Trophoblast cell (in vitro differentiated cells and primary cell): ENCODE data around the gene CD79A.

Experiments
- DNase-seq, 2 donors: peaks; one replicate each; pipeline ENCODE4 v3.0.0-alpha.2; 2016
- H2AFZ ChIP-seq: 2 replicates; pipeline ENCODE4 v1.6.1; 2013; ENCODE audit warnings: low read length, moderate library complexity, mild to moderate bottlenecking; ENCODE audit not compliant: insufficient read depth, poor library complexity
- H2AK5ac ChIP-seq: 2 replicates; pipeline ENCODE4 v1.6.1; 2013; ENCODE audit warnings: mild to moderate bottlenecking, low read length
- H2BK120ac ChIP-seq: 2 replicates; pipeline ENCODE4 v1.6.1; 2013; ENCODE audit warnings: low read length, mild to moderate bottlenecking, moderate library complexity; ENCODE audit not compliant: insufficient read depth, poor library complexity
- H2BK12ac ChIP-seq: 2 replicates; pipeline ENCODE4 v1.6.1; 2013; ENCODE audit warnings: mild to moderate bottlenecking, low read length, moderate library complexity
- H2BK5ac ChIP-seq: 2 replicates; pipeline ENCODE4 v1.6.1; 2013; ENCODE audit warnings: low read length, low read depth, moderate library complexity, mild to moderate bottlenecking; ENCODE audit not compliant: poor library complexity
- H3K14ac ChIP-seq: 2 replicates; pipeline ENCODE4 v1.6.1; 2013; ENCODE audit warnings: mild to moderate bottlenecking, low read length
- H3K18ac ChIP-seq: 2 replicates; pipeline ENCODE4 v1.6.1; 2013; ENCODE audit warnings: mild to moderate bottlenecking, low read length
- H3K23ac ChIP-seq: 2 replicates; pipeline ENCODE4 v1.6.1; 2013; ENCODE audit warnings: low read length
- H3K27ac ChIP-seq: 2 replicates; pipeline ENCODE4 v1.5.1; 2013; ENCODE audit warnings: low read depth, mild to moderate bottlenecking, inconsistent platforms, low read length, moderate library complexity
- H3K27me3 ChIP-seq: 2 replicates; pipeline ENCODE4 v1.6.1; 2013; ENCODE audit warnings: inconsistent platforms, mild to moderate bottlenecking, low read length, moderate library complexity; ENCODE audit not compliant: insufficient read depth
- H3K36me3 ChIP-seq, 2 experiments: 1 replicate in 1 of 2; 2 replicates in 1 of 2; pipeline ENCODE4 v1.6.1; 2013; ENCODE audit warnings: low read length in 2 of 2, mild to moderate bottlenecking in 2 of 2, moderate library complexity in 1 of 2; ENCODE audit not compliant: insufficient read depth in 2 of 2, control insufficient read depth in 1 of 2
- H3K4ac ChIP-seq: 2 replicates; pipeline ENCODE4 v1.6.1; 2013; ENCODE audit warnings: low read depth, mild to moderate bottlenecking, low read length, moderate library complexity
- H3K4me1 ChIP-seq, 2 experiments: 1 replicate in 1 of 2; 2 replicates in 1 of 2; pipeline ENCODE4 v1.6.1; 2013; ENCODE audit warnings: low read length in 2 of 2, mild to moderate bottlenecking in 2 of 2, moderate library complexity in 1 of 2; ENCODE audit not compliant: insufficient read depth in 2 of 2, control insufficient read depth in 1 of 2
- H3K4me2 ChIP-seq: 2 replicates; pipeline ENCODE4 v1.6.1; 2013; ENCODE audit warnings: inconsistent platforms, mild to moderate bottlenecking, low read length, moderate library complexity
- H3K4me3 ChIP-seq: 2 replicates; pipeline ENCODE4 v1.5.1; 2013; ENCODE audit warnings: mild to moderate bottlenecking, low read depth, low read length, inconsistent platforms
- H3K79me1 ChIP-seq: one replicate; pipeline ENCODE4 v1.6.1; 2013; ENCODE audit warnings: low read length
- H3K79me2 ChIP-seq: 2 replicates; pipeline ENCODE4 v1.6.1; 2013; ENCODE audit warnings: low read length, mild to moderate bottlenecking; ENCODE audit not compliant: control insufficient read depth, insufficient read depth, poor library complexity
- H3K9ac ChIP-seq: 2 replicates; pipeline ENCODE4 v1.6.1; 2013; ENCODE audit warnings: mild to moderate bottlenecking, low read length
- H3K9me3 ChIP-seq: 2 replicates; pipeline ENCODE4 v1.6.1; 2013; ENCODE audit warnings: low read depth, mild to moderate bottlenecking, control low read depth, inconsistent platforms, low read length; ENCODE audit not compliant: insufficient read depth
- H4K12ac ChIP-seq: 2 replicates; pipeline ENCODE4 v1.6.1; 2013; ENCODE audit warnings: low read depth, mild to moderate bottlenecking, low read length, moderate library complexity
- H4K8ac ChIP-seq: 2 replicates; pipeline ENCODE4 v1.6.1; 2013; ENCODE audit warnings: low read depth, mild to moderate bottlenecking, low read length, moderate library complexity
- H4K91ac ChIP-seq: one replicate; pipeline ENCODE4 v1.6.1; 2013; ENCODE audit warnings: low read depth, mild to moderate bottlenecking, low read length, moderate library complexity
- WGBS: extraction: QIAGEN DNeasy Blood & Tissue Kit; methylation state at CpG from one replicate; pipeline ENCODE4 v1.1.7; 2013; ENCODE audit warnings: missing lambda C conversion rate; ENCODE audit not compliant: insufficient read length, insufficient coverage; ENCODE audit errors: extremely low coverage; 5-methylcytosine and 5-hydroxymethylcytosine counted together

Gene CD79A

GRCh38 chr19:41883463-41883820 lies 6.4 kb downstream of the CD79A start:
- Histone ChIP-seq H3K79me2 (peaks cover 12% of the 10 kb centered on the region), H3K9me3 (no peaks in the 10 kb centered on the region), H2AK5ac (peak overlapping the region; percentile 65), H3K9ac (peak overlapping the region; percentile 87), H3K4me1 (peaks cover 15 to 17% of the 10 kb centered on the region in 2 experiments), H3K14ac (peak overlapping the region; percentile 81), H3K27ac (no peak overlapping the region), H3K27me3 (peaks cover 2% of the 10 kb centered on the region), H3K4me3 (peak overlapping the region; percentile 85), H4K12ac (peak overlapping the region; percentile 93), H4K91ac (peak overlapping the region; percentile 97), H3K36me3 (peaks cover 0 to 4% of the 10 kb centered on the region in 2 experiments), H3K79me1 (peaks cover 19% of the 10 kb centered on the region), H3K18ac (peak overlapping the region; percentile 65), H2BK12ac (peak overlapping the region; percentile 10), H2BK120ac (peak overlapping the region; percentile 65), H2BK5ac (no peak overlapping the region), H2AFZ (peak overlapping the region; percentile 83), H3K4ac (peak overlapping the region; percentile 26), H3K23ac (no peak overlapping the region), H3K4me2 (peak overlapping the region; percentile 95), H4K8ac (peak overlapping the region; percentile 98)
- WGBS: no CpG with 5 or more reads among the region's 23 CpGs
- DNase-seq: no peak

GRCh38 chr19:41883821-41884733 lies 7.0 kb downstream of the CD79A start:
- H3K27ac ChIP-seq: no peak overlapping the region
- peaks cover 12% of the 10 kb centered on the region for H3K79me2 ChIP-seq
- no peak overlapping the region for H2BK12ac ChIP-seq
- WGBS: no CpG with 5 or more reads among the region's 66 CpGs
- H2BK120ac ChIP-seq: no peak overlapping the region
- peak; percentile 97 to 98 for DNase-seq
- peak overlapping the region; percentile 97 for H4K91ac ChIP-seq
- peaks cover 19% of the 10 kb centered on the region for H3K79me1 ChIP-seq
- no peak overlapping the region for H2BK5ac ChIP-seq
- H3K18ac ChIP-seq: peak overlapping the region; percentile 31
- H4K12ac ChIP-seq: peak overlapping the region; percentile 33
- no peaks in the 10 kb centered on the region for H3K9me3 ChIP-seq
- no peak overlapping the region for H2AFZ ChIP-seq
- peaks cover 2% of the 10 kb centered on the region for H3K27me3 ChIP-seq
- peaks cover 15 to 17% of the 10 kb centered on the region in 2 experiments for H3K4me1 ChIP-seq
- peak overlapping the region; percentile 98 for H3K9ac ChIP-seq
- peak overlapping the region; percentile 40 for H3K14ac ChIP-seq
- H3K4me2 ChIP-seq: peak overlapping the region; percentile 96
- peaks cover 3 to 9% of the 10 kb centered on the region in 2 experiments for H3K36me3 ChIP-seq
- H3K4me3 ChIP-seq: peak overlapping the region; percentile 99
- H3K4ac ChIP-seq: peak overlapping the region; percentile 23
- peak overlapping the region; percentile 98 for H4K8ac ChIP-seq
- no peak overlapping the region for H3K23ac ChIP-seq
- H2AK5ac ChIP-seq: no peak overlapping the region

GRCh38 chr19:41886761-41887710 lies 10.0 kb downstream of the CD79A start:
- no peak overlapping the region for H3K4me3 ChIP-seq
- peak overlapping the region; percentile 6 for H3K18ac ChIP-seq
- H3K4me1 ChIP-seq: peaks cover 15 to 17% of the 10 kb centered on the region in 2 experiments
- H3K79me2 ChIP-seq: peaks cover 12% of the 10 kb centered on the region
- peak overlapping the region; percentile 5 for H2BK12ac ChIP-seq
- peaks cover 18 to 25% of the 10 kb centered on the region in 2 experiments for H3K36me3 ChIP-seq
- H3K4me2 ChIP-seq: peak overlapping the region; percentile 32
- peak overlapping the region; percentile 10 for H3K14ac ChIP-seq
- H3K9me3 ChIP-seq: no peaks in the 10 kb centered on the region
- no peak overlapping the region for H3K9ac ChIP-seq
- peak overlapping the region; percentile 59 for H4K91ac ChIP-seq
- H2AFZ ChIP-seq: no peak overlapping the region
- DNase-seq: no peak
- H3K27me3 ChIP-seq: no peaks in the 10 kb centered on the region
- no peak overlapping the region for H3K23ac ChIP-seq
- peak overlapping the region; percentile 53 for H2AK5ac ChIP-seq
- H3K79me1 ChIP-seq: peaks cover 19% of the 10 kb centered on the region
- H2BK5ac ChIP-seq: no peak overlapping the region
- no peak overlapping the region for H2BK120ac ChIP-seq
- H3K4ac ChIP-seq: peak overlapping the region; percentile 30
- H4K12ac ChIP-seq: peak overlapping the region; percentile 34
- peak overlapping the region; percentile 39 for H4K8ac ChIP-seq
- WGBS: no CpG with 5 or more reads among the region's 13 CpGs
- peak overlapping the region; percentile 30 for H3K27ac ChIP-seq

GRCh38 chr19:41887711-41888382 lies 10.8 kb downstream of the CD79A start:
- DNase-seq: peak; percentile 74 to 91
- peaks cover 26 to 31% of the 10 kb centered on the region in 2 experiments for H3K36me3 ChIP-seq
- H3K9ac ChIP-seq: no peak overlapping the region

More at GRCh38 chr19:41887711-41888382, 10.8 kb downstream of the CD79A start:
- Histone ChIP-seq H3K4ac (peak overlapping the region; percentile 30), H3K27me3 (no peaks in the 10 kb centered on the region), H3K4me2 (peak overlapping the region; percentile 32), H3K14ac (peak overlapping the region; percentile 10), H3K4me1 (peaks cover 15 to 17% of the 10 kb centered on the region in 2 experiments), H3K79me2 (peaks cover 9% of the 10 kb centered on the region), H3K9me3 (no peaks in the 10 kb centered on the region), H3K4me3 (no peak overlapping the region), H2BK5ac (no peak overlapping the region), H3K18ac (no peak overlapping the region), H3K23ac (no peak overlapping the region), H4K8ac (peak overlapping the region; percentile 39), H3K79me1 (peaks cover 13% of the 10 kb centered on the region), H2AK5ac (no peak overlapping the region), H3K27ac (peak overlapping the region; percentile 30), H4K12ac (peak overlapping the region; percentile 34), H2BK120ac (no peak overlapping the region), H4K91ac (peak overlapping the region; percentile 59), H2BK12ac (no peak overlapping the region), H2AFZ (no peak overlapping the region)
- WGBS: no CpG with 5 or more reads among the region's 17 CpGs
